ENCODE data around the gene CR1L.
A peak's percentile ranks its signal among the peaks of the same experiment; 100 is the strongest.
"Not testable (repeated sequence)": the region's sequence is repeated elsewhere in the genome, so short reads cannot be mapped to it uniquely, and the experiment has no call there.

CR1L gene

GRCh38 chr1:207634293-207634692 is 10.6 kb upstream of the CR1L start:
- ATAC-seq: not testable (repeated sequence)

GRCh38 chr1:207635569-207636186 is 9.3 kb upstream of the CR1L start:
- ATAC-seq; H3K27ac Mint-ChIP-seq; H3K36me3 Mint-ChIP-seq (ENCODE audit: low read depth); H3K4me3 Mint-ChIP-seq; H3K9me3 Mint-ChIP-seq; DNase-seq; H3K4me1 Mint-ChIP-seq; H3K27me3 Mint-ChIP-seq: not testable (repeated sequence)

More at GRCh38 chr1:207634293-207634692, 10.6 kb upstream of the CR1L start:
- H3K4me3 Mint-ChIP-seq; H3K9me3 Mint-ChIP-seq; H3K4me1 Mint-ChIP-seq; H3K27ac Mint-ChIP-seq; H3K27me3 Mint-ChIP-seq; H3K36me3 Mint-ChIP-seq (ENCODE audit: low read depth); DNase-seq: not testable (repeated sequence)

DNA sequence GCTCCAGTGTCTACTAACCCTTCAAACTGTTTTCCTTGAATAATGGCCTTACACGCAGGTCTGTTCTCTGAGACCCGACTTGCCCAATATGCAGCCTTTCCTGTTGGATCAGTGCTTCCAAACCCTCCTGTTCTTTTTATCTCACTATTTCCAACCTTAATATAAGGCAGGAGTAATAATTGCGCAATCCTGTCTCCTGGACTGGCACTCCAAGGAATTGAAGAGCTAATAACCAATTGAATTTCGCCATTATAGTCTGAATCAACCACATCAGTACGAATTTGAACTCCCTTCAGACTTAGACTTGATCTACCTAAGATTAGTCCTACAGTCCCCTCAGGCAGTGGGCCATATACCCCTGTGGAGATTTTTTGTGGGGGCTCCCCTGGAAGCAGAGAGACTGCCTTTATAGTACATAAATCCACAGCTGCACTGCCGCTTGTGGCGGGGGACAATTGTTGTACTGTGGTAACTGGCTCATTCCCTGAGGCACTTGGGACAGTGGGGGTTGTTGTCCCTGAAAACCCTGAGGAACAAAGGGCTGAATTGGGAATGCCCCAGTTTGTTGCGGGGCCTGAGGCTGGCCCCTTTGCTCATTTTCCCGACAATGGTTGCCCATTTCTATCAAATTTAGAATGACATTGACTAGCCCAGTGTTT is 6.3 kb upstream of the CR1L start:
- not testable (repeated sequence) for H3K9me3 Mint-ChIP-seq; H3K36me3 Mint-ChIP-seq (ENCODE audit: low read depth); H3K4me1 Mint-ChIP-seq

DNA sequence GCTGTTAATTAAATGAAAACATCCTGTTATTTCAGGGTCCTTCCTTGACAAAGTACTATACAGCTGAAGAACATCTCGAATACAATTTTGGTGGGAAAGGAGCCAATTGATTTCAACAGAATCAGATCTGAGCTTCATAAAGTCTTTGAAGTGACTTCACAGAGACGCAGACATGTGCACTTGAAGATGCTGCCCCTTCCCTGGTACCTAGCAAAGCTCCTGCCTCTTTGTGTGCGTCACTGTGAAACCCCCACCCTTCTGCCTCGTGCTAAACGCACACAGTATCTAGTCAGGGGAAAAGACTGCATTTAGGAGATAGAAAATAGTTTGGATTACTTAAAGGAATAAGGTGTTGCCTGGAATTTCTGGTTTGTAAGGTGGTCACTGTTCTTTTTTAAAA is 5.6 kb upstream of the CR1L start:
- H3K4me1 Mint-ChIP-seq; H3K4me3 Mint-ChIP-seq; DNase-seq; H3K27ac Mint-ChIP-seq; H3K9me3 Mint-ChIP-seq; ATAC-seq; H3K36me3 Mint-ChIP-seq (ENCODE audit: low read depth): not testable (repeated sequence)
- H3K27me3 Mint-ChIP-seq: peaks cover 14% of the 10 kb centered on the region

More for the DNA sequence above, 6.3 kb upstream of the CR1L start:
- not testable (repeated sequence) for DNase-seq, H3K4me3 Mint-ChIP-seq, ATAC-seq, H3K27ac Mint-ChIP-seq
- peaks cover 11% of the 10 kb centered on the region for H3K27me3 Mint-ChIP-seq

DNA sequence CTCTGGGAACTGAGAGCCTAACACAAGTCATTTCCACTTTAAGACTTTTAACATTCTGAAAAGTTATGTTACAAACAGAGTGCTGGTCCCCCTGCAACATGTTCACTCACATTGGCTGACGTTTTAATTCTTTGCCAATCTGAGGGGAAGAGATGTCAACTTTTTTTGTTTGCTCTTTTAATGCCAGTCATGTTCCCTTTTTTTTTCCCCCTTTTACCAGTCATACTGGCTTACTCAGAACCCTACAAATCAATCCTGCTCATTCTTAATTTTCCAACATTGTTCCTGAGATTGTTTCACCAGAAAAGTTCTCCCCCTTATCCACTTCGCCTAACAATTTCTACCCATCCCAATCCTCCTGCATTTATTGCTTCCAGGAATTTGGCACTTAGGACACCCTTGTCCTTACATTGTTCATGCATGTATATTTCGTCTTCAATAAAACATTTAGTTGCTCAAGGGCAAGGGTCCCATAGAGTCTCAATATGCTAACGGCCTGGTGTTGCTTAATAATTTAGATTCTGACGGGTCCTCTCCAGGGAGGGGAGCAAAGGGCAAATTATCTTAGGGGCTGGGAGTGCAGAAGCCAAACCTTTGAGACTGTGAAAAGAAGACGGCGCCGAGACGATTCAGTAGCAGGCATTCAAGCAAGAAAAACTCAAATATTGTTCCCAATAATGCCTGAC is 624 bp upstream of the CR1L start:
- Mint-ChIP-seq H3K27ac (no peak overlapping the region), H3K36me3 (ENCODE audit: low read depth) (no peaks in the 10 kb centered on the region), H3K4me3 (peak overlapping the region; percentile 68), H3K4me1 (peaks cover 8% of the 10 kb centered on the region), H3K9me3 (no peaks in the 10 kb centered on the region), H3K27me3 (peaks cover 15% of the 10 kb centered on the region)
- no peak for DNase-seq
- ATAC-seq: no peak

DNA sequence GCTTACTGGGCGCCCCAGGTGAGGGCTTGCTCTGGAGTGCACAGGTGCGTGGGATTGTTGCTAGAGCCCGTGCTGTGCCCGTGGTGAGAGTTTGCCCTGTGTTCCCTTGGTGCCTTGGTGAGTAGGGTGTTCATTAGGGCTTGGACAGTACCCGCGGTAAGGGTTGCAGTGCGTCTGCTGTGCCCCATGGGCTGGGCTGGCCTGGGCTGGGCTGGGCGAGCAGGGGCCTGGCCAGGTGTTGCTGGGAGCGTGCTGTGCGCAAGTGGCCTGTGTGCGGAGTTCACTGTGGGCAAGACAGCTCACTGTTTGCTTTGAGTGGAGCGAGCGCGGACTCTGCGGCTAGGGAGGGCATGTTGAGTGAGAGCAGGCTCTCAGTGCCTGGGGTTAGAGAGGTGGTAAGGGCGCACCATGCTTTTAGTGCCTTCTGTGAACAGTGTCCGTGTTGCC is 725 bp downstream of the CR1L start:
- no peaks in the 10 kb centered on the region for H3K36me3 Mint-ChIP-seq (ENCODE audit: low read depth)
- H3K4me1 Mint-ChIP-seq: peaks cover 8% of the 10 kb centered on the region
- peaks cover 15% of the 10 kb centered on the region for H3K27me3 Mint-ChIP-seq
- ATAC-seq (no peak), DNase-seq (no peak)
- no peak overlapping the region for H3K27ac Mint-ChIP-seq
- H3K9me3 Mint-ChIP-seq: no peaks in the 10 kb centered on the region
- peak overlapping the region; percentile 68 for H3K4me3 Mint-ChIP-seq

DNA sequence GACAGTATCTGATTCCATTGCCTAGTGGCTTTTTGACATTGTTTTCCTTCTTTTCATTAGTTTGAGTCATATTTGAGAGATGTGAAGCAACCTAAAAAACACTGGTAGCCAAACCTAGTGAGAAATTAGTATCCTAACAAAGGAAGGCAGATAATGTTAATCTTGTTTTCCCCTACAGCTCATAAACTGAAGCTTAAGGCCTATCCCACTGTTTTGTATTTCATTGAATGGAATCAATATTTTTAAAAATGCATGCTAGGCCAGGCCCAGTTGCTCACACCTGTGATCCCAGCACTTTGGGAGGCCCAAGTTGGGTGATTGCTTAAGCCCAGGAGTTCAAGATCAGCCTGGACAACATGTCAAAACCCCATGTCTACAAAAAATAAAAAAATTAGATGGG is 1.2 kb downstream of the CR1L start:
- DNase-seq: no peak
- no peaks in the 10 kb centered on the region for H3K9me3 Mint-ChIP-seq
- ATAC-seq: no peak
- no peak overlapping the region for H3K4me3 Mint-ChIP-seq
- H3K36me3 Mint-ChIP-seq (ENCODE audit: low read depth): no peaks in the 10 kb centered on the region
- H3K27me3 Mint-ChIP-seq: peaks cover 15% of the 10 kb centered on the region
- no peak overlapping the region for H3K27ac Mint-ChIP-seq
- H3K4me1 Mint-ChIP-seq: peaks cover 8% of the 10 kb centered on the region

GRCh38 chr1:207646944-207647579 is 2.1 kb downstream of the CR1L start:
- H3K27ac Mint-ChIP-seq: no peak overlapping the region

DNA sequence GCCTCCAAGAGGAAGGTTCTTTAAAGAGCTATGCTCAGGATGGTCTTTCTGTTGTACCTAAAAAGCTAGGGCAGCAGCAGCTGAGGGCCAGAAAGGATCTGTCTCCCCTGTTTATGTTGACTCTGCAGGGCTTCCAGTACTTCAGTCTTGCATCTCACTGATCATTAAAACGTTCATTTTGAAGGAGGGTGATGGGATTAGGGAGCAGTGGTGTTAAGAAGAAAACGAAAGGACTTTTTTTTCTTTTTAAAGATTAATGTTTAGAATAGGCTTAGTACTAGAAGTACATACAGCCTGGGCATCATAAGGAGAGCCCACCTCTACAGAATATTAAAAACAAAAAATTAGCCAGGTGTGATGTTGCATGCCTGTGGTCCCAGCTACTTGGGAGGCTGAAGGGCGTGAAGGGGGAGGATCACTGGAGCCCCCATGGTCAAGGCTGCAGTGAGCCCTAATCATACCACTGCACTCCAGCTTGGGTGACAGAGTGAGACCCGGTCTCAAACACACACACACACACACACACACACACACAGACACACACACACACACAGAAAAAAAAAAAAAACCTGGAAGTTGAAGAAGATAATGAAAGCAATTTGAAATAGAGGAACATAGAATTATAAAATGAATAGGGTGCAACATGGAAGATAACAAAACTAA is 2.9 kb downstream of the CR1L start:
- H3K27me3 Mint-ChIP-seq: peaks cover 10% of the 10 kb centered on the region
- ATAC-seq (no peak), DNase-seq (no peak)
- H3K9me3 Mint-ChIP-seq: no peaks in the 10 kb centered on the region
- no peak overlapping the region for H3K4me3 Mint-ChIP-seq
- no peak overlapping the region for H3K27ac Mint-ChIP-seq
- H3K36me3 Mint-ChIP-seq (ENCODE audit: low read depth): no peaks in the 10 kb centered on the region
- peaks cover 8% of the 10 kb centered on the region for H3K4me1 Mint-ChIP-seq

More at GRCh38 chr1:207646944-207647579, 2.1 kb downstream of the CR1L start:
- Mint-ChIP-seq H3K4me3 (no peak overlapping the region), H3K9me3 (no peaks in the 10 kb centered on the region), H3K27me3 (peaks cover 13% of the 10 kb centered on the region), H3K36me3 (ENCODE audit: low read depth) (no peaks in the 10 kb centered on the region), H3K4me1 (peaks cover 8% of the 10 kb centered on the region)
- ATAC-seq (no peak), DNase-seq (no peak)

- H3K36me3 Mint-ChIP-seq (ENCODE audit: low read depth): no peaks in the 10 kb centered on the region
- DNase-seq (no peak), ATAC-seq (no peak)
- H3K4me1 Mint-ChIP-seq: peaks cover 8% of the 10 kb centered on the region
- H3K27me3 Mint-ChIP-seq: peaks cover 7% of the 10 kb centered on the region
- H3K27ac Mint-ChIP-seq: no peak overlapping the region
- H3K9me3 Mint-ChIP-seq: no peaks in the 10 kb centered on the region
- no peak overlapping the region for H3K4me3 Mint-ChIP-seq
Measured at GRCh38 chr1:207648334-207649209, 3.6 kb downstream of the CR1L start.

DNA sequence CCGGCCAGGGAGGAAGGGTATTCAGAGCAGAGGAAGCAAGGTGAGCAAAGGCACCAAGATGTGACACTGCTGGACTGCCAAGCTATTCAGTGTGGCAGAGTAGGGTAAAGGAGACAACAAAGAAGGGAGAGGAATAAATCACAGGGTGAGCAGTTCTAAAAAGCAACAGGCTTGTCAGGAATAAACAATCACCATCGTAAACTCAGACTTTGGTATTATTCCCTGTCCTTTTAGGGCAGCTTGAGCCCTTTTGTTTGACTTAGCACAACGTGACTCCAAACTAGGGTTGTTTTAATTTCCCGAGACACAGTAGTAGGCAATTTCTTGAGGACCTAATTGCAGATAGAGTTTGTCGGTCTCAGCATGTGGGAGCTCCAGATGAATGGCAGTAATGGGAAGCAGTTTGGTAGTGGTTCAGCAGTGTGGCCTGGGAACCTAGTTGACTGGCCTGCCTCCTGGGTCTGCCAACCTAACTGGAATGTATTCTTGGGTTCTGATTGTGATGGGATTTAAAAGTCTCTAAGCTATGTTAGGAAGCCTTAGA is 4.3 kb downstream of the CR1L start:
- ATAC-seq (no peak), DNase-seq (no peak)
- Mint-ChIP-seq H3K4me3 (no peak overlapping the region), H3K4me1 (peaks cover 5% of the 10 kb centered on the region), H3K27ac (no peak overlapping the region), H3K9me3 (no peaks in the 10 kb centered on the region), H3K36me3 (ENCODE audit: low read depth) (no peaks in the 10 kb centered on the region), H3K27me3 (peaks cover 4% of the 10 kb centered on the region)

DNA sequence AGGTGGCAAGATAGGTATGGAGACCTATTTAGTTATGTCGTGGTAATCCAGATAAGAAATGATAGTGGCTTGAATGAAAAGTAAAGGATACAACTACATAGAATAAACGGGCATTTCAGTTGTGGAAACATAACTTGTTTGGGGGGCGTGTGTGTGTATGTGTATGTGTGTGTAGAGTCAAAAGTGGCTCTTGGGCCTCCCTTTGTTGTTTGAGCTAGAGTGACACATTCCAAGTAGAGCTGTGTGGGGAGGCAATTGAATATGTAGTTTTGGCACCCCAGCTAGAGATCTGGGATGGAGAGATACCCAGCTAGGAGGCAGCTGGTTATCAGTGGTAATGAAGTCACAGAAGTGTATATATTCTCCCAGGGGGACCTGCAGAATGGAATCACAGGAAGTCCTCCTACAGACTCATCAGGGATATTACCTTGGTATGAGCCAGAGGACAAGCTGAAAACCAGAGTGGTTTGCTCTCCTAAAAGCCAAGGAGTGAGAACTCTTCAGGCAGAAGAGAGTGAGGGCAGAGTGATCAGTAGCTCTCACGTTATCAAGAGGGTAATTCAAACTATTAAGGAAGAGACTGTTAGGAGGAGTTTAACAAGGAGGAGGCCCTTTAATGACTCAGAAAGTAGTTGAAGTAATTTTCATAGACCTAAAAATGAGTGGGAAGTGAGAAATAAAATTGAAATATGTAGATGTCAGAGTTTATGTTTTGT is 5.1 kb downstream of the CR1L start:
- Mint-ChIP-seq H3K4me3 (no peak overlapping the region), H3K27ac (no peak overlapping the region), H3K9me3 (no peaks in the 10 kb centered on the region), H3K27me3 (peaks cover 2% of the 10 kb centered on the region), H3K36me3 (ENCODE audit: low read depth) (no peaks in the 10 kb centered on the region), H3K4me1 (peaks cover 2% of the 10 kb centered on the region)
- DNase-seq (no peak), ATAC-seq (no peak)

- Mint-ChIP-seq H3K4me1 (no peaks in the 10 kb centered on the region), H3K4me3 (no peak overlapping the region), H3K36me3 (ENCODE audit: low read depth) (no peaks in the 10 kb centered on the region), H3K9me3 (no peaks in the 10 kb centered on the region), H3K27me3 (peaks cover 2% of the 10 kb centered on the region), H3K27ac (no peak overlapping the region)
- ATAC-seq (no peak), DNase-seq (no peak)
Measured at GRCh38 chr1:207651583-207651982, 6.7 kb downstream of the CR1L start.

Data from activated naive CD8-positive, alpha-beta T cell treated with anti-CD3 and anti-CD28 coated beads, Interleukin-2, amount 50 U/mL, for 24 hours (primary cell).